HL-60 (cell line): Measurements from ENCODE around the gene NSMCE4A.
"Not testable (repeated sequence)": the region's sequence is repeated elsewhere in the genome, so short reads cannot be mapped to it uniquely, and the experiment has no call there.

Experiments used
- DNase-seq, 2 experiments: peaks; one replicate each; pipeline ENCODE4 v3.0.0-alpha.2; 2010 to 2020; ENCODE audit warnings: low read depth in 1 of 2, low spot score in 1 of 2
- H3K27ac ChIP-seq: fragments of 250-450 bp; sonication (Bioruptor Pico); replicated peaks from 2 replicates; pipeline ENCODE4 v1.5.1; 2020; ENCODE audit warnings: mild to moderate bottlenecking, moderate library complexity
- H3K27me3 ChIP-seq: fragments of 250-450 bp; sonication (Bioruptor Pico); 2 replicates; pipeline ENCODE4 v1.5.1; 2021; ENCODE audit warnings: mild to moderate bottlenecking, moderate library complexity; ENCODE audit not compliant: insufficient read depth, poor library complexity, severe bottlenecking
- H3K4me3 ChIP-seq: replicated peaks from 2 replicates; pipeline ENCODE4 v1.5.1; 2011; ENCODE audit warnings: mild to moderate bottlenecking, control low read depth, low read length; ENCODE audit not compliant: insufficient read depth
- GABPA ChIP-seq: IDR thresholded peaks from 2 replicates; pipeline ENCODE4 v1.6.1; 2012; ENCODE audit warnings: low read depth
- POLR2AphosphoS5 ChIP-seq: IDR thresholded peaks from 2 replicates; pipeline ENCODE4 v1.6.1; 2012; ENCODE audit warnings: low read depth
- REST ChIP-seq: IDR thresholded peaks from 2 replicates; pipeline ENCODE4 v1.6.1; 2012; ENCODE audit warnings: low read depth; ENCODE audit not compliant: insufficient replicate concordance
- SPI1 ChIP-seq: IDR thresholded peaks from 2 replicates; pipeline ENCODE4 v1.6.1; 2012; ENCODE audit warnings: low read depth, mild to moderate bottlenecking, borderline replicate concordance
- long read RNA-seq: library from polyadenylated mRNA; unstranded; transcript quantifications from one replicate; pipeline ENCODE4 v2.0.0, GENCODE V29; 2020
- TF ChIP-seq, protein P1 (sequence below): IDR thresholded peaks from one replicate; pipeline ENCODE4 v1.5.1; 2011; ENCODE audit warnings: low read length, control low read depth, inconsistent platforms; ENCODE audit not compliant: insufficient read depth

Gene NSMCE4A
- long read RNA-seq, transcript NSMCE4A-202 (11 exons, 1,394 nt): major isoform, 194 of 261 reads
- long read RNA-seq, partial matches to known transcripts: 2 of 261 reads
- long read RNA-seq, other reads (novel, unspliced or antisense): 64 of 261 reads

DNA sequence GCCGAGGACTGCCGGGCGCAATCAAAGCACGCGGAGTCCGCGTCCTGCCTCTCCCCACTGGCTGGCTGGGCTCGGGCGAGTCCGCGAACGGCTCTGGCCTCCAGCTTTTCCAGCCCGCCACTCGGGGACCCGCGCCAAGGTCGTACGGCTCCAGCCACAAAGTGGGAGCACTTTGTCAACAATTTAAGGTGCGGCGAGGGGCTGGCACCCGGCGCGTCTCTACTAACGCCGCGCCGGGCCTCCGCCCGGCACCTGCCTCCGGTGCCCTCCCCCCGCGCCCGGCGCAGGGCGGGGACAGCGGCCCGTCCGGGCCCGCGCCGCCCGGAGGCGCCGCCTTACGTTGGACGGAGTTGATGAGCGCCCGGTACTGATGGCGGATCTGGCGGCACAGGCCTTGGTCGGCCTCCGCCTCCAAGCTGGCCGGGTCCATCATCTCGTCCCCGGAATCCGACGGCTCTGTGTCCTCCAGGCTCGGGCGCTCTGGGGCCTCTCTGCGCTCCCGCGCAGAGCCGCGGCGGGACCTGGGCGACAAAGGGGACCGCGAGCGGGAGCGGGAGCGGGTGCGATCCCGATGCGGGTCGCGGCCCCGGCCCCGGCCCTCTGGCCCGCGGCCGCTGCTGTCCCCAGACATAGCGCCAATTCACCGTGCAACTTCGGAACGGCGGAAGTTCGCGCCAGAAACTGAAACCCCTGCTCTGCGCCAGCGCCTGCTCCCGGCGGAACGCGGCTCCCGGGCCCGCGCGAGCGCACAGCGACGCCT lies at the start of gene NSMCE4A:
TSS of gene NSMCE4A (minus strand) at position 683 of the 760 bp plus-strand sequence. CDS start at position 631, 52 bp downstream.
- peak; percentile 61 to 77 for DNase-seq
- Histone ChIP-seq H3K27me3 (no peaks in the 10 kb centered on the region), H3K4me3 (peak within 1 kb of the TSS; percentile 83), H3K27ac (peak within 1 kb of the TSS; percentile 78)
- TF ChIP-seq GABPA (peak; percentile 53), POLR2AphosphoS5 (peak; percentile 72; the same call in 1 of the 2 replicates), SPI1 (no peak), REST (peak; percentile 30)
- TF ChIP-seq, protein P1, sequence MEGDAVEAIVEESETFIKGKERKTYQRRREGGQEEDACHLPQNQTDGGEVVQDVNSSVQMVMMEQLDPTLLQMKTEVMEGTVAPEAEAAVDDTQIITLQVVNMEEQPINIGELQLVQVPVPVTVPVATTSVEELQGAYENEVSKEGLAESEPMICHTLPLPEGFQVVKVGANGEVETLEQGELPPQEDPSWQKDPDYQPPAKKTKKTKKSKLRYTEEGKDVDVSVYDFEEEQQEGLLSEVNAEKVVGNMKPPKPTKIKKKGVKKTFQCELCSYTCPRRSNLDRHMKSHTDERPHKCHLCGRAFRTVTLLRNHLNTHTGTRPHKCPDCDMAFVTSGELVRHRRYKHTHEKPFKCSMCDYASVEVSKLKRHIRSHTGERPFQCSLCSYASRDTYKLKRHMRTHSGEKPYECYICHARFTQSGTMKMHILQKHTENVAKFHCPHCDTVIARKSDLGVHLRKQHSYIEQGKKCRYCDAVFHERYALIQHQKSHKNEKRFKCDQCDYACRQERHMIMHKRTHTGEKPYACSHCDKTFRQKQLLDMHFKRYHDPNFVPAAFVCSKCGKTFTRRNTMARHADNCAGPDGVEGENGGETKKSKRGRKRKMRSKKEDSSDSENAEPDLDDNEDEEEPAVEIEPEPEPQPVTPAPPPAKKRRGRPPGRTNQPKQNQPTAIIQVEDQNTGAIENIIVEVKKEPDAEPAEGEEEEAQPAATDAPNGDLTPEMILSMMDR: peak; percentile 61

DNA sequence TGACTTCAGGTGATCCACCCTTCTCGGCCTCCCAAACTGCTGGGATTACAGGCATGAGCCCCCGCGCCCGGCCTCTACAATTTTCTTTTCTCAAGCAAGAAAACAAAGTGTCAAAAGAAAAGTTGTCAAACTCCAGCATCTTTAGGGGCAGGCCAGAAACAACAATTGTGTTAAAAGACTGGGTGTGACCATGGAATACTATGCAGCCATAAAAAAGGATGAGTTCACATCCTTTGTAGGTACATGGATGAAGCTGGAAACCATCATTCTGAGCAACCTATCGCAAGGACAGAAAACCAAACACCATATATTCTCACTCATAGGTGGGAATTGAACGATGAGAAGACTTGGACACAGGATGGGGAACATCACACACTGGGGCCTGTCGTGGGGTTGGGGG lies 48.2 kb upstream of the NSMCE4A start:
- not testable (repeated sequence) for H3K27me3 ChIP-seq, H3K4me3 ChIP-seq, H3K27ac ChIP-seq, DNase-seq

- no peak for TF ChIP-seq SPI1
- TF ChIP-seq GABPA: no peak
- TF ChIP-seq POLR2AphosphoS5: no peak
- TF ChIP-seq, protein P1: no peak
- TF ChIP-seq REST: no peak
- H3K4me3 ChIP-seq: no peak overlapping the region
- no peak overlapping the region for H3K27ac ChIP-seq
- DNase-seq: no peak
- no peaks in the 10 kb centered on the region for H3K27me3 ChIP-seq
These were observed 47.3 kb upstream of the NSMCE4A start for GRCh38 chr10:122022276-122022675.

DNA sequence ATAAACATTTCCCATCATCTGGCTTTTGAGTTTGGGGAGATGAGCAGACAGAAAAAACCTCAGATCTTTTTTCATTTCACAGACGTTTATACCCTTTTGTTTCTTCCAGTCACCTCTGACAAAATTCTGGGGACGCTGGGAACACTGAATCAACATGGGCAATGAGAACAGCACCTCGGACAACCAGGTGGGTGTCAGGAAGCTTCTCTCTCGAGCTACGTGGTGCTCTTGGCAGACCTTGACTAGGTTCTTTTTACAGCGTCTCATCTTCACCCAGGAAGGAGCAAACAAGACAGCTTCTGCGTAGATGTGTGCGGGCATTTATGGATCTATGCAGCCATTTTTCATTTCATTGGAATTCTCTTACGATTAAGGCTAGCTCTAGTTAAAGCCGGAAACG lies 46.8 kb upstream of the NSMCE4A start:
- H3K4me3 ChIP-seq: no peak overlapping the region
- no peaks in the 10 kb centered on the region for H3K27me3 ChIP-seq
- TF ChIP-seq GABPA (no peak), SPI1 (no peak), REST (no peak), POLR2AphosphoS5 (no peak)
- TF ChIP-seq, protein P1: no peak
- no peak for DNase-seq
- no peak overlapping the region for H3K27ac ChIP-seq
